HG03558 (cell line): Measurements from ENCODE around the gene RAB14.
A peak's percentile ranks its signal among the peaks of the same experiment; 100 is the strongest.

Experiments used
- ATAC-seq: cut with Tn5 transposase; IDR thresholded peaks from one replicate; pipeline ENCODE4 v1.9.1; 2021; ENCODE audit warnings: moderate number of reproducible peaks; ENCODE audit not compliant: unreplicated experiment; ENCODE audit errors: extremely low read depth

RAB14 gene

GRCh38 chr9:121201738-121202533 lies at the start of gene RAB14:
TSS of gene RAB14 (minus strand) at chr9:121201869. CDS start at chr9:121193412, 8,457 bp downstream.
- peak; percentile 72 for ATAC-seq

GRCh38 chr9:121249563-121249962 lies 47.9 kb upstream of the RAB14 start:
- ATAC-seq, result no peak

- ATAC-seq, result no peak
Observed at GRCh38 chr9:121246821-121247561, 45.3 kb upstream of the RAB14 start.

GRCh38 chr9:121242959-121243346 lies 41.3 kb upstream of the RAB14 start:
- no peak for ATAC-seq

- no peak for ATAC-seq
Observed at GRCh38 chr9:121242219-121242958, 40.7 kb upstream of the RAB14 start.

GRCh38 chr9:121240472-121241135 lies 38.9 kb upstream of the RAB14 start:
- no peak for ATAC-seq

GRCh38 chr9:121239851-121240250 lies 38.2 kb upstream of the RAB14 start:
- ATAC-seq, result no peak

- ATAC-seq, result no peak
Observed at GRCh38 chr9:121239071-121239470, 37.4 kb upstream of the RAB14 start.

GRCh38 chr9:121237916-121238315 lies 36.2 kb upstream of the RAB14 start:
- no peak for ATAC-seq

- ATAC-seq, result no peak
Observed at GRCh38 chr9:121235512-121235911, 33.8 kb upstream of the RAB14 start.

- no peak for ATAC-seq
Observed at GRCh38 chr9:121234832-121235161, 33.1 kb upstream of the RAB14 start.

GRCh38 chr9:121233906-121234831 lies 32.5 kb upstream of the RAB14 start:
- ATAC-seq, result no peak

GRCh38 chr9:121232251-121232650 lies 30.6 kb upstream of the RAB14 start:
- no peak for ATAC-seq

- ATAC-seq, result no peak
Observed at GRCh38 chr9:121230256-121230655, 28.6 kb upstream of the RAB14 start.

- ATAC-seq, result no peak
Observed at GRCh38 chr9:121227862-121228261, 26.2 kb upstream of the RAB14 start.

GRCh38 chr9:121226175-121226574 lies 24.5 kb upstream of the RAB14 start:
- ATAC-seq, result no peak

- no peak for ATAC-seq
Observed at GRCh38 chr9:121225240-121225639, 23.6 kb upstream of the RAB14 start.

GRCh38 chr9:121222524-121223171 lies 21.0 kb upstream of the RAB14 start:
- no peak for ATAC-seq

GRCh38 chr9:121221664-121222055 lies 20.0 kb upstream of the RAB14 start:
- ATAC-seq, result no peak
